Fibroblast of villous mesenchyme (primary cell): ENCODE measurements around the gene PPP1R14C. TPM values are rescaled to one million over a fixed set of nuclear protein-coding genes. Genes with fewer than 3 reads are reported as not detected.

Experiments
- DNase-seq: peaks from one replicate; pipeline ENCODE4 v3.0.0-alpha.2; 2010; ENCODE audit warnings: low read depth
- H3K4me3 ChIP-seq: 2 replicates; pipeline ENCODE4 v1.5.1; 2011; ENCODE audit warnings: low read depth, mild to moderate bottlenecking, low read length
- CTCF ChIP-seq: IDR thresholded peaks from 2 replicates; pipeline ENCODE4 v1.5.1; 2012; ENCODE audit warnings: low read depth, mild to moderate bottlenecking, low read length; ENCODE audit not compliant: insufficient read depth
- total RNA-seq: library from RNA; depleted of rRNA; stranded (reverse); fragments of >200 nt; gene quantifications from 2 replicates; pipeline ENCODE4 v1.2.3, GENCODE V29; 2012

The PPP1R14C gene
- total RNA-seq, 1 donor: not detected

- H3K4me3 ChIP-seq: no peak overlapping the region
- DNase-seq: no peak
- TF ChIP-seq CTCF: no peak
Measured at GRCh38 chr6:150270330-150271052, 127.6 kb downstream of the PPP1R14C start.

- no peak for DNase-seq
- no peak for TF ChIP-seq CTCF
- H3K4me3 ChIP-seq: no peak overlapping the region
Measured at GRCh38 chr6:150271172-150271500, 128.3 kb downstream of the PPP1R14C start.

- H3K4me3 ChIP-seq: no peak overlapping the region
- no peak for TF ChIP-seq CTCF
- DNase-seq: no peak
Measured at GRCh38 chr6:150271501-150272263, 128.8 kb downstream of the PPP1R14C start.

GRCh38 chr6:150272264-150272975 lies 129.6 kb downstream of the PPP1R14C start:
- H3K4me3 ChIP-seq: no peak overlapping the region
- DNase-seq: no peak
- TF ChIP-seq CTCF: no peak

- H3K4me3 ChIP-seq: no peak overlapping the region
- no peak for TF ChIP-seq CTCF
- no peak for DNase-seq
Measured at GRCh38 chr6:150272976-150273315, 130.1 kb downstream of the PPP1R14C start.

- DNase-seq: no peak
- no peak overlapping the region for H3K4me3 ChIP-seq
- no peak for TF ChIP-seq CTCF
Measured at GRCh38 chr6:150273457-150274309, 130.8 kb downstream of the PPP1R14C start.
